ENCODE measurements around the gene TEX51. TPM values are rescaled to one million over a fixed set of nuclear protein-coding genes. Genes with fewer than 3 reads are reported as not detected.

The TEX51 gene
- total RNA-seq, 1 donor from 2014 or later = not detected

DNA sequence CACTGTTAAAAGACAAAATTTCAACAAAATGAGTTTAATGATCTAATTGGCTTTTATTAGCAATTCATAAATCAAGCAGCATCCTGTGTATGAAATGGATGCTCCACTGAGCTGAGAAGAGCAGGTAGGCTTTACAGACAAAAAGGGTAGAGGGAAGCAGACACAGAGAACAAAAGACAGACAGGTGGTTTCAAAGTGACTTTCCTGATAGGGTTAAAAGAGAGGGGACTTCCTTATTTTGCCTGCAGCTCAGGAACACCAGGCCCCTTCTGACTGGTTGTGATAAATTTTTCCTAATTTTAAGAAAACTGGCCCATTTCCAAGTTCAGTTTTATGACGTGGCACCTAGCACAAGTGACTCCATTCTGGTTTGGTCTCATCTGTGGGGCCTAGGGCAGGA, 11.9 kb downstream of the TEX51 start:
- no peaks in the 10 kb centered on the region for H3K9me3 Mint-ChIP-seq (ENCODE audit: unreplicated experiment)
- H3K27me3 Mint-ChIP-seq (ENCODE audit: unreplicated experiment) = no peaks in the 10 kb centered on the region
- no peaks in the 10 kb centered on the region for H3K4me1 Mint-ChIP-seq (ENCODE audit: unreplicated experiment)
- no peak overlapping the region for H3K27ac Mint-ChIP-seq (ENCODE audit: unreplicated experiment)
- TF ChIP-seq, protein P1, sequence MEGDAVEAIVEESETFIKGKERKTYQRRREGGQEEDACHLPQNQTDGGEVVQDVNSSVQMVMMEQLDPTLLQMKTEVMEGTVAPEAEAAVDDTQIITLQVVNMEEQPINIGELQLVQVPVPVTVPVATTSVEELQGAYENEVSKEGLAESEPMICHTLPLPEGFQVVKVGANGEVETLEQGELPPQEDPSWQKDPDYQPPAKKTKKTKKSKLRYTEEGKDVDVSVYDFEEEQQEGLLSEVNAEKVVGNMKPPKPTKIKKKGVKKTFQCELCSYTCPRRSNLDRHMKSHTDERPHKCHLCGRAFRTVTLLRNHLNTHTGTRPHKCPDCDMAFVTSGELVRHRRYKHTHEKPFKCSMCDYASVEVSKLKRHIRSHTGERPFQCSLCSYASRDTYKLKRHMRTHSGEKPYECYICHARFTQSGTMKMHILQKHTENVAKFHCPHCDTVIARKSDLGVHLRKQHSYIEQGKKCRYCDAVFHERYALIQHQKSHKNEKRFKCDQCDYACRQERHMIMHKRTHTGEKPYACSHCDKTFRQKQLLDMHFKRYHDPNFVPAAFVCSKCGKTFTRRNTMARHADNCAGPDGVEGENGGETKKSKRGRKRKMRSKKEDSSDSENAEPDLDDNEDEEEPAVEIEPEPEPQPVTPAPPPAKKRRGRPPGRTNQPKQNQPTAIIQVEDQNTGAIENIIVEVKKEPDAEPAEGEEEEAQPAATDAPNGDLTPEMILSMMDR (IDR thresholded peaks at IDR 0.05) = no peak
- no peaks in the 10 kb centered on the region for H3K36me3 Mint-ChIP-seq (ENCODE audit: unreplicated experiment)
- H3K4me3 Mint-ChIP-seq (ENCODE audit: unreplicated experiment) = no peak overlapping the region
- no peak for DNase-seq (ENCODE audit: extremely low spot score, unreplicated experiment)

DNA sequence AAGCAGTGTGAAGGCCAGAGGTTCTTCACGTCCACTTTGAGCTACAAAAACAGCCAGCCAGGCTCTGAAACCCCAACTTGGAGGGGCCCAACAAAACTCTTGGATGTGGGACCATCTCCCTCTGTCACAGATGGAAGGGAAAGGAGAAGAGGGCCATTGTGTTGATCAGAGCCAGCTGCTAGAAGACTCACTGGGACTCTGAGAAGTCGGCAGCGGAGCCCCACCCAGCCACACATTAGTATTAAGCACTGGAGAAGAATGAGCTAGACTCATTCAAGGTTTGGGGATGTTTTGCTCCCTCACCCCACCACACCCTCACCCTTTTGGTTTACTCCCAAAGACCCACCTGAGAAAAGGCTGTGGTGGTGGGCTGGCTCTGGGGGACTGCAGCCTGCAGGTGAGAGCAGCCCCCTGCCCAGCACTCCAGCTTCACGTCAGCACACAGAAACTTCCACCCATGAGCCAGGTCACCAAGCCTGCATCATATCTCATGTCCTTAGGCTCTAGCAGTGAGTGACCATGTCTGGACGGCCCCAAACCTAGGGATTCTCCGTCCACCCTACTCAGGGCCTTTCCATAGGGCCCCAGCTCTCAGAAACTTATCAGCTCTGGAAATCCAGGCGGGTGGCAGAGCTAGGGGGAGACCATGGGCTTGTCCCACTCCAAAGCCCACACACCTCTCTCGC, 12.6 kb downstream of the TEX51 start:
- Mint-ChIP-seq H3K9me3 (ENCODE audit: unreplicated experiment) (no peaks in the 10 kb centered on the region), H3K4me1 (ENCODE audit: unreplicated experiment) (no peaks in the 10 kb centered on the region), H3K36me3 (ENCODE audit: unreplicated experiment) (no peaks in the 10 kb centered on the region), H3K27ac (ENCODE audit: unreplicated experiment) (no peak overlapping the region), H3K4me3 (ENCODE audit: unreplicated experiment) (no peak overlapping the region), H3K27me3 (ENCODE audit: unreplicated experiment) (peaks cover 3% of the 10 kb centered on the region)
- TF ChIP-seq, protein P1 (IDR thresholded peaks at IDR 0.05) = no peak
- DNase-seq (ENCODE audit: extremely low spot score, unreplicated experiment) = peak; percentile 62

DNA sequence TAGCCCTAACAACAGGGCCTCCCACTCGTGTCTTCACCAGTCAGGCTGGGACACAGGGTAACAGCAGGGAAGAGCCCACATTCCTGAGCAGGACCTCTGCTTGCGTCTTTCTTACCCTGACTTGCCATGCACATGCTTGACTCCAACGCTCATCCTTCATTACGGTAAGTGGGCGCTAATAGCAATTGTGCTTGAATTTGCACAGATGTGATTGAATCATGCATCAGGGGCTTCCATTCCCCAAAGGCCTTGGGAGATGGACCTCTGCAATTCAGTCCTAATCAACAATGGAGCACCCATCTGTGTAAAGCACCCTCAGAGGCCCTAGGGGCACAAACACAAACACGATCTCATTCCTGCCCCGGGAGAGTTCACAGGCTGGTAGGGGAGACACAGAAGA, 13.5 kb downstream of the TEX51 start:
- Mint-ChIP-seq H3K9me3 (ENCODE audit: unreplicated experiment) (no peaks in the 10 kb centered on the region), H3K27ac (ENCODE audit: unreplicated experiment) (no peak overlapping the region)

DNA sequence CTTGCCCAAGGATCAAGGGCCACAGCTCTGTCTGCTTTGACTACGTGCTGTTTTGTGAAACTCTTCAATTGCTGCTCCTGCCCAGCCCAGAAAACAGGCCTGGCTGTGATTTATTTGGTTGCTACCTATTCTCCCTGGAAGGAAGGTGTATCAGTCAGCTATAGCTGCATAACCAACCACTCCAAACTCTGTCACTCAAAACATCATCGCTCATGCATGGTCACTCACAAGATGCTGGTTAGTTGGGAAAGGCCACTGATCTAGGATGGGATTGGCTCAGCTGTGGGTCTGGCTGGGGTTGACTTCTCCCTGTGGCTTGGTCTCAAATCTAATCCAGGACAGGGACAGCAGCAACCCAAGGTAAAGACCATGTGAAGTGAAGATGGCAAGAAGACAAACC, 14.6 kb downstream of the TEX51 start:
- no peak overlapping the region for H3K4me3 Mint-ChIP-seq (ENCODE audit: unreplicated experiment)
- TF ChIP-seq, protein P1 (IDR thresholded peaks at IDR 0.05) = no peak

More for the DNA sequence above, 13.5 kb downstream of the TEX51 start:
- H3K27me3 Mint-ChIP-seq (ENCODE audit: unreplicated experiment) = peaks cover 6% of the 10 kb centered on the region
- peak; percentile 38 for DNase-seq (ENCODE audit: extremely low spot score, unreplicated experiment)
- no peak overlapping the region for H3K4me3 Mint-ChIP-seq (ENCODE audit: unreplicated experiment)
- H3K4me1 Mint-ChIP-seq (ENCODE audit: unreplicated experiment) = no peaks in the 10 kb centered on the region
- TF ChIP-seq, protein P1 (IDR thresholded peaks at IDR 0.05) = no peak
- no peaks in the 10 kb centered on the region for H3K36me3 Mint-ChIP-seq (ENCODE audit: unreplicated experiment)

DNA sequence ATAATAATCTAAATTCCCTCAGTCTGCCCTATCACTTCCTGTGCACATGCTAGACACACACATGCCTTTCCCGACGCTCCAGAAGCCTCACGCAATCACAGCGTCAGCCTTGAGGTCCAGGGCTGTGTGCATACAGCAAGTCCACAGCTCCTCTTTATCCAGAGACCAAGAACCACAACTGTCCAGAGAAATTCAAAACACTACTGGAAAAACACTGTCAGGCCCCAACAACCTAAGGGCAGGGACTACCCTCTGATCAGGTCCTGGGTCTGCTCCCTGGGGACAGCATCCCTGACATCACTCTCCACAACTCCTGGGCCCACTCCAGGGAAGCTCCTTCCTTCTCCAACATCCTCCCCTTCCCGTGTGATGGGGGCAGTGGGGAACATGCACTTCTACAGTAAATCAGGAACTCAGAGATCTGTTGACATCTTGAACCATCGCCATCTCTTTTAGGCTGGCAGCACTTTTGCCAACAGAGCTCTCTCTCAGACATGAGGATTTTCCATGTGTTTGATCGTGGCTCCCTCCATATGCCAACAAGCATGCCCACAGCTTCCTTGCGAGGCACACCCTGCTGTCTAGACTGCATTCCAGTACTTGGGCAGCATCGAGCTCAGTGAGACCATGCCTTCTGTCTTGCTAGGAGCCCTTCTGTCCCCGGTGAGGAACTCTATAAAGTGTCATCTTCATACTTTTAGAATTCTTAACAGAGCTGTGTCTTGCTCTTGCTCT, 15.4 kb downstream of the TEX51 start:
- TF ChIP-seq, protein P1 (IDR thresholded peaks at IDR 0.05) = no peak
- Mint-ChIP-seq H3K9me3 (ENCODE audit: unreplicated experiment) (no peaks in the 10 kb centered on the region), H3K4me1 (ENCODE audit: unreplicated experiment) (no peaks in the 10 kb centered on the region), H3K27ac (ENCODE audit: unreplicated experiment) (no peak overlapping the region), H3K36me3 (ENCODE audit: unreplicated experiment) (no peaks in the 10 kb centered on the region), H3K27me3 (ENCODE audit: unreplicated experiment) (peaks cover 6% of the 10 kb centered on the region), H3K4me3 (ENCODE audit: unreplicated experiment) (no peak overlapping the region)
- DNase-seq (ENCODE audit: extremely low spot score, unreplicated experiment) = peak; percentile 67

More for the DNA sequence above, 14.6 kb downstream of the TEX51 start:
- Mint-ChIP-seq H3K27me3 (ENCODE audit: unreplicated experiment) (peaks cover 6% of the 10 kb centered on the region), H3K27ac (ENCODE audit: unreplicated experiment) (no peak overlapping the region), H3K4me1 (ENCODE audit: unreplicated experiment) (no peaks in the 10 kb centered on the region), H3K36me3 (ENCODE audit: unreplicated experiment) (no peaks in the 10 kb centered on the region), H3K9me3 (ENCODE audit: unreplicated experiment) (no peaks in the 10 kb centered on the region)
- DNase-seq (ENCODE audit: extremely low spot score, unreplicated experiment) = peak; percentile 32

Data from osteocyte (in vitro differentiated cells).